GM23338 (cell line): Measurements from ENCODE around the gene NUB1. TPM values are rescaled to one million over a fixed set of nuclear protein-coding genes. Genes with fewer than 3 reads are reported as not detected.

Experiments used
- ATAC-seq: fragments of 200-7000 bp; cut with Tn5 transposase; 3 replicates; pipeline ENCODE4 v1.9.1; 2020
- DNase-seq: peaks from one replicate; pipeline ENCODE4 v3.0.0-alpha.2; 2015; ENCODE audit warnings: low spot score
- H2AFZ ChIP-seq: fragments of 200-600 bp; sonication (generic); 2 replicates; pipeline ENCODE4 v1.8.0; 2016; ENCODE audit warnings: antibody characterized with exemption, mild to moderate bottlenecking, moderate library complexity
- H3F3A ChIP-seq: fragments of 200-600 bp; sonication (generic); replicated peaks from 2 replicates; pipeline ENCODE4 v1.8.0; 2017; ENCODE audit warnings: antibody characterized with exemption, mixed run types, low read depth
- H3K27ac ChIP-seq: fragments of 200-600 bp; sonication (generic); 2 replicates; pipeline ENCODE4 v1.6.1; 2016; ENCODE audit warnings: low read depth
- H3K27me3 ChIP-seq: fragments of 200-600 bp; sonication (generic); 2 replicates; pipeline ENCODE4 v1.8.0; 2016; ENCODE audit warnings: mild to moderate bottlenecking, mixed run types, moderate library complexity; ENCODE audit not compliant: insufficient read depth
- H3K36me3 ChIP-seq: fragments of 200-600 bp; sonication (generic); 2 replicates; pipeline ENCODE4 v1.8.0; 2016; ENCODE audit warnings: mild to moderate bottlenecking; ENCODE audit not compliant: insufficient read depth
- H3K4me1 ChIP-seq: fragments of 200-600 bp; sonication (generic); 2 replicates; pipeline ENCODE4 v1.8.0; 2016; ENCODE audit warnings: mild to moderate bottlenecking, moderate library complexity; ENCODE audit not compliant: insufficient read depth
- H3K4me2 ChIP-seq: fragments of 200-600 bp; sonication (generic); 2 replicates; pipeline ENCODE4 v1.7.1; 2017; ENCODE audit warnings: mixed run types
- H3K4me3 ChIP-seq: fragments of 200-600 bp; sonication (generic); 2 replicates; pipeline ENCODE4 v1.6.1; 2016; ENCODE audit warnings: mixed run types
- H3K79me2 ChIP-seq: fragments of 200-600 bp; sonication (generic); replicated peaks from 2 replicates; pipeline ENCODE4 v1.8.0; 2017; ENCODE audit warnings: mild to moderate bottlenecking; ENCODE audit not compliant: insufficient read depth
- H3K9me2 ChIP-seq: fragments of 200-600 bp; sonication (generic); 2 replicates; pipeline ENCODE4 v1.8.0; 2017; ENCODE audit not compliant: insufficient read depth
- H4K20me1 ChIP-seq: fragments of 200-600 bp; sonication (generic); replicated peaks from 2 replicates; pipeline ENCODE4 v1.8.0; 2017; ENCODE audit warnings: mild to moderate bottlenecking; ENCODE audit not compliant: insufficient read depth
- H3K27ac Mint-ChIP-seq: 2 replicates; pipeline ENCODE4 v1.8.0; 2020; ENCODE audit warnings: inconsistent platforms, mild to moderate bottlenecking, moderate library complexity, mixed read lengths
- H3K27me3 Mint-ChIP-seq: 3 replicates; pipeline ENCODE4 v1.8.0; 2022; ENCODE audit warnings: low read depth, mild to moderate bottlenecking, moderate library complexity, mixed read lengths, inconsistent platforms; ENCODE audit not compliant: insufficient read depth, poor library complexity
- H3K36me3 Mint-ChIP-seq: 3 replicates; pipeline ENCODE4 v1.8.0; 2021; ENCODE audit warnings: low read depth, mild to moderate bottlenecking, inconsistent platforms, moderate library complexity, mixed read lengths
- H3K4me1 Mint-ChIP-seq: 3 replicates; pipeline ENCODE4 v1.8.0; 2020; ENCODE audit warnings: mild to moderate bottlenecking, inconsistent platforms, mixed read lengths
- H3K4me3 Mint-ChIP-seq: 3 replicates; pipeline ENCODE4 v1.8.0; 2021; ENCODE audit warnings: moderate library complexity, mild to moderate bottlenecking, inconsistent platforms, mixed read lengths
- H3K9me3 Mint-ChIP-seq: 3 replicates; pipeline ENCODE4 v1.8.0; 2020; ENCODE audit warnings: moderate library complexity, mild to moderate bottlenecking, inconsistent platforms, mixed read lengths
- CTCF ChIP-seq, 2 experiments: fragments of 200-600 bp in 1 of 2; sonication (generic) in 1 of 2; conservative IDR thresholded peaks; 2 replicates each; pipeline versions ENCODE4 v1.5.1 to v1.6.1; 2016 to 2017; ENCODE audit warnings: antibody characterized with exemption in 2 of 2, low read depth in 2 of 2, mild to moderate bottlenecking in 2 of 2, moderate library complexity in 1 of 2
- ETS1 ChIP-seq: IDR thresholded peaks from 2 replicates; pipeline ENCODE4 v1.6.1; 2016; ENCODE audit warnings: antibody characterized with exemption
- JUNB ChIP-seq: IDR thresholded peaks from one replicate; pipeline ENCODE4 v1.6.1; 2016; ENCODE audit warnings: antibody characterized with exemption; ENCODE audit not compliant: unreplicated experiment
- NANOG ChIP-seq: IDR thresholded peaks from 2 replicates; pipeline ENCODE4 v1.6.1; 2016; ENCODE audit warnings: antibody characterized with exemption, borderline replicate concordance
- REST ChIP-seq: IDR thresholded peaks from one replicate; pipeline ENCODE4 v1.6.1; 2018; ENCODE audit warnings: antibody characterized with exemption; ENCODE audit not compliant: unreplicated experiment
- STAT1 ChIP-seq: IDR thresholded peaks from one replicate; pipeline ENCODE4 v1.6.1; 2016; ENCODE audit warnings: antibody characterized with exemption; ENCODE audit not compliant: unreplicated experiment
- ZNF114 ChIP-seq: fragments of 250-450 bp; sonication (Bioruptor Pico); IDR thresholded peaks from 2 replicates; pipeline ENCODE4 v1.5.0; 2020; ENCODE audit warnings: mild to moderate bottlenecking, moderate library complexity
- polyA plus RNA-seq: library from polyadenylated mRNA; unstranded; fragments of >200 nt; fragmentation: Nextera tagmentation; extraction: Ambion mirVana; gene quantifications from 2 replicates; pipeline ENCODE4 v1.2.1, GENCODE V29; 2016
- total RNA-seq: library from RNA; depleted of rRNA; stranded (reverse); fragments of >200 nt; shearing (Covaris generic); gene quantifications from 2 replicates; pipeline ENCODE4 v1.2.3, GENCODE V29; 2014

NUB1 gene
- total and polyA plus RNA-seq, 2 experiments from 2014 or later: 31.8 to 42.3 TPM

- Histone ChIP-seq H3K27ac (no peak overlapping the region), H2AFZ (no peak overlapping the region), H3K4me3 (no peak overlapping the region), H3K4me2 (no peak overlapping the region), H3K36me3 (no peaks in the 10 kb centered on the region), H3K27me3 (no peaks in the 10 kb centered on the region), H3F3A (peaks cover 10% of the 10 kb centered on the region; the same call in 1 of the 2 replicates), H3K4me1 (no peaks in the 10 kb centered on the region), H4K20me1 (no peaks in the 10 kb centered on the region), H3K79me2 (no peaks in the 10 kb centered on the region), H3K9me2 (no peaks in the 10 kb centered on the region)
- peaks cover 27% of the 10 kb centered on the region for H3K27me3 Mint-ChIP-seq
- no peak overlapping the region for H3K4me3 Mint-ChIP-seq
- peaks cover 30% of the 10 kb centered on the region for H3K4me1 Mint-ChIP-seq
- H3K9me3 Mint-ChIP-seq: no peaks in the 10 kb centered on the region
- peak; percentile 20 for ATAC-seq
- peak in 1 of 2 experiments; percentile 27; a peak in 2 of 4 replicates for TF ChIP-seq CTCF (conservative IDR thresholded peaks at IDR 0.05; ENCODE audit: low read depth in 2 of 2)
- TF ChIP-seq REST: no peak
- DNase-seq: no peak
- peaks cover 10% of the 10 kb centered on the region for H3K36me3 Mint-ChIP-seq
- H3K27ac Mint-ChIP-seq: no peak overlapping the region
These were observed 57.1 kb downstream of the NUB1 start for GRCh38 chr7:151398446-151399304.

GRCh38 chr7:151399305-151399601 is 57.6 kb downstream of the NUB1 start:
- Mint-ChIP-seq H3K27me3 (peaks cover 27% of the 10 kb centered on the region), H3K27ac (no peak overlapping the region), H3K4me1 (peaks cover 33% of the 10 kb centered on the region), H3K9me3 (no peaks in the 10 kb centered on the region), H3K4me3 (no peak overlapping the region), H3K36me3 (peaks cover 10% of the 10 kb centered on the region)
- no peaks in the 10 kb centered on the region for H4K20me1 ChIP-seq
- DNase-seq (no peak), ATAC-seq (no peak)
- no peak overlapping the region for H3K4me2 ChIP-seq
- no peaks in the 10 kb centered on the region for H3K4me1 ChIP-seq
- no peaks in the 10 kb centered on the region for H3K79me2 ChIP-seq
- H3K36me3 ChIP-seq: no peaks in the 10 kb centered on the region
- H3K27ac ChIP-seq: no peak overlapping the region
- H2AFZ ChIP-seq: no peak overlapping the region
- H3K27me3 ChIP-seq: no peaks in the 10 kb centered on the region
- peaks cover 10% of the 10 kb centered on the region; the same call in 1 of the 2 replicates for H3F3A ChIP-seq
- no peaks in the 10 kb centered on the region for H3K9me2 ChIP-seq
- H3K4me3 ChIP-seq: no peak overlapping the region
- no peak for TF ChIP-seq NANOG
- TF ChIP-seq ZNF114 (CRISPR knock-in tag): no peak
- no peak for TF ChIP-seq STAT1
- no peak for TF ChIP-seq ETS1
- TF ChIP-seq JUNB: no peak
- no peak for TF ChIP-seq CTCF (conservative IDR thresholded peaks at IDR 0.05; ENCODE audit: low read depth in 2 of 2)
